ENCODE results near the gene KDM5B. TPM values are rescaled to one million over a fixed set of nuclear protein-coding genes. Genes with fewer than 3 reads are reported as not detected.

The KDM5B gene
- total and polyA plus RNA-seq, 2 of the 8 experiments (the other 6 are each of a cell fraction or from before 2014, with no cell fraction given), result 73.3 to 210 TPM

Small RNA genes within 50 kb of the gene (small RNA-seq; reads per million reads assigned to genes)
- 0.51 reads per million for gene AC098934.3 (ENCODE audit: insufficient read depth)

Other genes with a start within 250 kb of the KDM5B start
- gene SYT2, start 98.0 kb downstream of the KDM5B start, total RNA-seq (2021; fragmentation: NEBNext Ultra II Directional; extraction: Animal tissue kit (Norgen Biotek cat#: 25700)), result 10.7 and 11.0 TPM in 2 replicates
- 2.8 and 3.3 TPM in 2 replicates for gene SYT2, start 98.0 kb downstream of the KDM5B start, polyA plus RNA-seq (2011; rRNA removed)
- gene PCAT6, start 2.5 kb upstream of the KDM5B start, total RNA-seq (2021; fragmentation: NEBNext Ultra II Directional; extraction: Animal tissue kit (Norgen Biotek cat#: 25700)), result 4.6 and 6.4 TPM in 2 replicates
- gene PCAT6, start 2.5 kb upstream of the KDM5B start, polyA plus RNA-seq (2011; rRNA removed), result 14.7 and 27.5 TPM in 2 replicates
- 5.6 and 6.5 TPM in 2 replicates for gene RABIF, start 80.7 kb upstream of the KDM5B start, total RNA-seq (2021; fragmentation: NEBNext Ultra II Directional; extraction: Animal tissue kit (Norgen Biotek cat#: 25700))
- gene RABIF, start 80.7 kb upstream of the KDM5B start, polyA plus RNA-seq (2011; rRNA removed), result 5.1 and 6.9 TPM in 2 replicates
- gene KLHL12, start 118.8 kb upstream of the KDM5B start, total RNA-seq (2021; fragmentation: NEBNext Ultra II Directional; extraction: Animal tissue kit (Norgen Biotek cat#: 25700)), result 29.9 and 33.3 TPM in 2 replicates
- 22.3 and 27.2 TPM in 2 replicates for gene KLHL12, start 118.8 kb upstream of the KDM5B start, polyA plus RNA-seq (2011; rRNA removed)
- gene ADIPOR1, start 149.9 kb upstream of the KDM5B start, total RNA-seq (2021; fragmentation: NEBNext Ultra II Directional; extraction: Animal tissue kit (Norgen Biotek cat#: 25700)), result 69.2 and 69.8 TPM in 2 replicates
- 92.0 and 118 TPM in 2 replicates for gene ADIPOR1, start 149.9 kb upstream of the KDM5B start, polyA plus RNA-seq (2011; rRNA removed)
- 14.3 and 17.1 TPM in 2 replicates for gene CYB5R1, start 158.8 kb upstream of the KDM5B start, total RNA-seq (2021; fragmentation: NEBNext Ultra II Directional; extraction: Animal tissue kit (Norgen Biotek cat#: 25700))
- gene CYB5R1, start 158.8 kb upstream of the KDM5B start, polyA plus RNA-seq (2011; rRNA removed), result 11.9 and 14.3 TPM in 2 replicates
- gene TMEM183A, start 199.0 kb upstream of the KDM5B start, total RNA-seq (2021; fragmentation: NEBNext Ultra II Directional; extraction: Animal tissue kit (Norgen Biotek cat#: 25700)), result 107 TPM in 2 replicates
- 160 and 173 TPM in 2 replicates for gene TMEM183A, start 199.0 kb upstream of the KDM5B start, polyA plus RNA-seq (2011; rRNA removed)
- gene PPFIA4, start 218.1 kb upstream of the KDM5B start, total RNA-seq (2021; fragmentation: NEBNext Ultra II Directional; extraction: Animal tissue kit (Norgen Biotek cat#: 25700)), result 7.0 and 9.9 TPM in 2 replicates
- 9.0 and 12.5 TPM in 2 replicates for gene PPFIA4, start 218.1 kb upstream of the KDM5B start, polyA plus RNA-seq (2011; rRNA removed)

Data from H1 (cell line).